HepG2 (cell line): ENCODE data around the gene SYS1. TPM values are rescaled to one million over a fixed set of nuclear protein-coding genes. Genes with fewer than 3 reads are reported as not detected.

Experiments used
- ATAC-seq: fragments of 200-7000 bp; cut with Tn5 transposase; 3 replicates; pipeline ENCODE4 v1.9.1; 2020; ENCODE audit warnings: mild to moderate bottlenecking, moderate library complexity
- BruUV-seq: library from RNA; stranded (reverse); fragments of 400-500 nt; replicated peaks from 2 replicates; lab custom pipeline; 2021; lab: Mats Ljungman, UMichigan
- CTCF ChIA-PET: fragments of 300-600 bp; formaldehyde crosslinking; extraction: SDS; loops from one replicate; lab custom pipeline; 2021; ENCODE audit warnings: low total read pairs, inconsistent platforms, low intra/inter-chr PET ratio; lab: Yijun Ruan, JAX
- POLR2A ChIA-PET: fragments of 350-600 bp; sonication (Branson Sonifier 250); formaldehyde crosslinking; loops from one replicate; lab custom pipeline; 2020; ENCODE audit warnings: antibody characterized with exemption, inconsistent platforms; lab: Yijun Ruan, JAX
- DNase-seq: peaks from one replicate; pipeline ENCODE4 v3.0.0-alpha.2; 2015; ENCODE audit warnings: low spot score
- FAIRE-seq: peaks from 3 replicates; lab custom pipeline; 2011; peaks lifted over from hg19 to GRCh38; lab: Jason Lieb, UNC
- H2AFZ ChIP-seq: one replicate; pipeline ENCODE4 v1.6.1; 2011; ENCODE audit warnings: low read length, inconsistent platforms
- H3K27ac ChIP-seq: fragments of 300-600 bp; 3 replicates; pipeline ENCODE4 v1.8.0; 2011; ENCODE audit warnings: mixed run types, mild to moderate bottlenecking, mixed read lengths, low read length, inconsistent platforms; ENCODE audit not compliant: insufficient read depth; ENCODE audit errors: extremely low read length
- H3K27me3 ChIP-seq, 2 experiments: fragments of 200-600 bp in 1 of 2; 2 replicates in 1 of 2; 3 replicates in 1 of 2; pipeline versions ENCODE4 v1.6.0 to v1.8.0; 2011; ENCODE audit warnings: low read length in 2 of 2, mild to moderate bottlenecking in 2 of 2, moderate library complexity in 2 of 2, inconsistent platforms in 1 of 2; ENCODE audit not compliant: insufficient read depth in 2 of 2, control insufficient read depth in 1 of 2
- H3K36me3 ChIP-seq, 2 experiments: fragments of 200-600 bp in 1 of 2; replicated peaks in 1 of 2; 2 replicates in 1 of 2; 3 replicates in 1 of 2; pipeline versions ENCODE4 v1.5.1 to v1.8.0; 2011; ENCODE audit warnings: low read length in 2 of 2, inconsistent platforms in 1 of 2; ENCODE audit not compliant: insufficient read depth in 2 of 2, control insufficient read depth in 1 of 2
- H3K4me1 ChIP-seq: 2 replicates; pipeline ENCODE4 v1.5.1; 2012; ENCODE audit warnings: low read length, inconsistent platforms; ENCODE audit not compliant: insufficient read depth
- H3K4me2 ChIP-seq: 2 replicates; pipeline ENCODE4 v1.6.0; 2011; ENCODE audit warnings: low read depth, low read length, inconsistent platforms
- H3K4me3 ChIP-seq, 3 experiments: fragments of 200-600 bp in 1 of 3; sonication (generic), shearing (Covaris generic) in 1 of 3; replicated peaks in 1 of 3; 2 replicates each; pipeline ENCODE4 v1.5.1; 2011 to 2016; ENCODE audit warnings: low read length in 3 of 3, inconsistent platforms in 2 of 3, low read depth in 2 of 3, mild to moderate bottlenecking in 2 of 3, control low read depth in 1 of 3, mixed read lengths in 1 of 3; ENCODE audit not compliant: insufficient read depth in 1 of 3
- H3K79me2 ChIP-seq: one replicate; pipeline ENCODE4 v1.6.1; 2011; ENCODE audit warnings: low read length, inconsistent platforms; ENCODE audit not compliant: insufficient read depth
- H3K9ac ChIP-seq: 2 replicates; pipeline ENCODE4 v1.6.0; 2011; ENCODE audit warnings: mild to moderate bottlenecking, low read depth, low read length, inconsistent platforms; ENCODE audit not compliant: insufficient read depth
- H3K9me3 ChIP-seq: 2 replicates; pipeline ENCODE4 v1.5.1; 2012; ENCODE audit warnings: mild to moderate bottlenecking, low read length
- H4K20me1 ChIP-seq: 2 replicates; pipeline ENCODE4 v1.6.0; 2011; ENCODE audit warnings: inconsistent platforms, mild to moderate bottlenecking, low read length, moderate library complexity; ENCODE audit not compliant: insufficient read depth
- ARID2 ChIP-seq: sonication (generic); formaldehyde crosslinking; IDR thresholded peaks from 2 replicates; pipeline ENCODE4 v1.8.1; 2022; ENCODE audit warnings: mild to moderate bottlenecking, missing genetic modification reagents, borderline replicate concordance
- CAMTA2 ChIP-seq: sonication (generic); formaldehyde crosslinking; IDR thresholded peaks from 2 replicates; pipeline ENCODE4 v1.4.0; 2020; ENCODE audit warnings: mild to moderate bottlenecking, missing genetic modification reagents, borderline replicate concordance
- FOXA3 ChIP-seq: IDR thresholded peaks from 2 replicates; pipeline ENCODE4 v1.6.1; 2016; ENCODE audit warnings: missing genetic modification reagents, missing compliant biosample characterization
- IKZF5 ChIP-seq: IDR thresholded peaks from 2 replicates; pipeline ENCODE4 v1.6.1; 2018; ENCODE audit warnings: missing genetic modification reagents, mild to moderate bottlenecking, missing compliant biosample characterization
- JARID2 ChIP-seq: sonication (generic); formaldehyde crosslinking; IDR thresholded peaks from 2 replicates; pipeline ENCODE4 v1.8.1; 2023; ENCODE audit warnings: missing genetic modification reagents, inconsistent platforms; ENCODE audit not compliant: insufficient replicate concordance
- MBNL3 ChIP-seq: fragments of 250-450 bp; sonication (Bioruptor Pico); conservative IDR thresholded peaks from 2 replicates; pipeline ENCODE4 v1.8.0; 2022; ENCODE audit warnings: mild to moderate bottlenecking, inconsistent platforms
- MED13 ChIP-seq: sonication (generic); formaldehyde crosslinking; IDR thresholded peaks from 2 replicates; pipeline ENCODE4 v1.5.0; 2020; ENCODE audit warnings: missing genetic modification reagents
- POLR2AphosphoS2 ChIP-seq: IDR thresholded peaks from 2 replicates; pipeline ENCODE4 v1.6.1; 2011; ENCODE audit warnings: low read depth, low read length, improper control_type of control experiment
- PPARG ChIP-seq: conservative IDR thresholded peaks from 2 replicates; pipeline ENCODE4 v1.6.1; 2016; ENCODE audit warnings: missing biosample characterization, missing genetic modification reagents
- TFAP4 ChIP-seq: sonication (generic); IDR thresholded peaks from 2 replicates; pipeline ENCODE4 v1.6.1; 2016; ENCODE audit warnings: low read depth, borderline replicate concordance
- ZNF143 ChIP-seq: sonication (generic); formaldehyde crosslinking; IDR thresholded peaks from 2 replicates; pipeline ENCODE4 v1.4.0; 2020; ENCODE audit warnings: missing genetic modification reagents
- ZNF256 ChIP-seq: sonication (generic); formaldehyde crosslinking; conservative IDR thresholded peaks from 2 replicates; pipeline ENCODE4 v1.4.0; 2020; ENCODE audit warnings: missing genetic modification reagents
- ZNF446 ChIP-seq: sonication (generic); formaldehyde crosslinking; IDR thresholded peaks from 2 replicates; pipeline ENCODE4 v1.5.0; 2020; ENCODE audit warnings: mild to moderate bottlenecking, missing genetic modification reagents
- ZNF451 ChIP-seq: sonication (generic); formaldehyde crosslinking; IDR thresholded peaks from 2 replicates; pipeline ENCODE4 v1.5.0; 2020; ENCODE audit warnings: mild to moderate bottlenecking, missing genetic modification reagents
- ZNF609 ChIP-seq: sonication (generic); formaldehyde crosslinking; IDR thresholded peaks from 2 replicates; pipeline ENCODE4 v1.4.0; 2020; ENCODE audit warnings: mild to moderate bottlenecking, missing genetic modification reagents, borderline replicate concordance
- ZNF644 ChIP-seq: IDR thresholded peaks from 2 replicates; pipeline ENCODE4 v1.6.1; 2016; ENCODE audit warnings: low read depth
- ZNF775 ChIP-seq: sonication (generic); formaldehyde crosslinking; IDR thresholded peaks from 2 replicates; pipeline ENCODE4 v1.4.0; 2020; ENCODE audit warnings: missing genetic modification reagents, mild to moderate bottlenecking, moderate library complexity, borderline replicate concordance
- WGBS: methylation state at CpG from one replicate; pipeline ENCODE4 v1.1.6; 2017; ENCODE audit warnings: low lambda C conversion rate; 5-methylcytosine and 5-hydroxymethylcytosine counted together
- in situ Hi-C: cut with HindIII; loops from 2 replicates; pipeline ENCODE4 v1.10.0; 2017; ENCODE audit warnings: low pct_unique_long_range_greater_than_20kb; ENCODE audit not compliant: extremely low pct_ligation_motif_present
- intact Hi-C: fragments of 100-400 bp; cut with micrococcal nuclease; formaldehyde crosslinking; loops from one replicate; pipeline ENCODE4 v1.10.0; 2022; ENCODE audit not compliant: unreplicated experiment
- polyA plus RNA-seq, 8 experiments: library from polyadenylated mRNA; depleted of rRNA in 3 of 8; stranded (reverse) in 7 of 8; unstranded in 1 of 8; fragments of >200 nt; fragmentation: Illumina TruSeq in 4 of 8; extraction: Trizol in 4 of 8; gene quantifications; 2 replicates each; pipeline versions ENCODE4 v1.2.1 to v1.2.3, GENCODE V29; 2011 to 2016; ENCODE audit warnings: low read depth in 4 of 8, missing spikeins in 1 of 8, mixed read lengths in 1 of 8; ENCODE audit not compliant: insufficient read depth in 1 of 8
- total RNA-seq, 5 experiments: library from RNA; depleted of rRNA; stranded (reverse); fragments of >200 nt; fragmentation: Illumina TruSeq; extraction: Trizol; gene quantifications; 2 replicates each; pipeline ENCODE4 v1.2.3, GENCODE V29; 2016; ENCODE audit warnings: low read depth in 1 of 5

Gene SYS1
- total and polyA plus RNA-seq, 2 of the 13 experiments (the other 11 are each of a cell fraction or from before 2014, with no cell fraction given), result 38.3 to 65.6 TPM

GRCh38 chr20:45404438-45404837 is 41.5 kb downstream of the SYS1 start:
- Histone ChIP-seq H4K20me1 (no peaks in the 10 kb centered on the region), H3K27me3 (peaks cover 2 to 5% of the 10 kb centered on the region in 2 experiments; a peak in 2 of 5 replicates), H3K27ac (no peak overlapping the region), H3K36me3 (no peaks in the 10 kb centered on the region), H3K79me2 (no peaks in the 10 kb centered on the region), H2AFZ (no peak overlapping the region), H3K4me1 (peaks cover 25% of the 10 kb centered on the region), H3K4me2 (peak overlapping the region; percentile 27; the same call in 1 of the 2 replicates), H3K4me3 (no peak overlapping the region), H3K9ac (no peak overlapping the region), H3K9me3 (peaks cover 23% of the 10 kb centered on the region)
- no peak for ATAC-seq
- no peak for DNase-seq
- FAIRE-seq, result no peak
- no TSS peak for BruUV-seq
- ChIA-PET POLR2A (interaction anchor here (1.1 to 4.2 kb wide), 6 partner anchors 11 to 81 kb away, joined by 3 to 32 read pairs (median 4); partner anchors contain the start of genes PIGT and SYS1), CTCF (no interaction called here)
- intact Hi-C loops, result no loop called here
- in situ Hi-C loops, result no loop called here
- 57% methylated on average over 1 of the region's 1 CpG for WGBS
- no peak for TF ChIP-seq ZNF256
- no peak for TF ChIP-seq ZNF143 (CRISPR knock-in tag)
- peak; percentile 50 for TF ChIP-seq FOXA3 (CRISPR knock-in tag)
- no peak for TF ChIP-seq ZNF775 (CRISPR knock-in tag)
- TF ChIP-seq MED13 (CRISPR knock-in tag), result no peak
- TF ChIP-seq JARID2 (CRISPR knock-in tag), result no peak
- TF ChIP-seq ZNF446 (CRISPR knock-in tag), result no peak
- TF ChIP-seq ARID2 (CRISPR knock-in tag), result no peak
- no peak for TF ChIP-seq ZNF609
- TF ChIP-seq TFAP4, result peak; percentile 91
- no peak for TF ChIP-seq ZNF451 (CRISPR knock-in tag)
- TF ChIP-seq ZNF644 (CRISPR knock-in tag), result no peak
- no peak for TF ChIP-seq IKZF5 (CRISPR knock-in tag)
- no peak for TF ChIP-seq POLR2AphosphoS2
- peak; percentile 33; the same call in 1 of the 2 replicates for TF ChIP-seq PPARG
- TF ChIP-seq MBNL3 (CRISPR knock-in tag), result no peak
- no peak for TF ChIP-seq CAMTA2 (CRISPR knock-in tag)
